Activated effector memory CD4-positive, alpha-beta T cell treated with anti-CD3 and anti-CD28 coated beads, Interleukin-2, amount 50 U/mL, for 16 hours (primary cell): ENCODE measurements around the gene PSMA2.
A peak's percentile ranks its signal among the peaks of the same experiment; 100 is the strongest.
"Not testable (repeated sequence)": the region's sequence is repeated elsewhere in the genome, so short reads cannot be mapped to it uniquely, and the experiment has no call there.

Experiments used
- DNase-seq: peaks from one replicate; pipeline ENCODE4 v3.0.0-alpha.2; 2020

The PSMA2 gene

GRCh38 chr7:42900842-42901241 lies 31.1 kb downstream of the PSMA2 start:
- no peak for DNase-seq

- DNase-seq = no peak
Observed at GRCh38 chr7:42893346-42894240, 38.4 kb downstream of the PSMA2 start.

DNA sequence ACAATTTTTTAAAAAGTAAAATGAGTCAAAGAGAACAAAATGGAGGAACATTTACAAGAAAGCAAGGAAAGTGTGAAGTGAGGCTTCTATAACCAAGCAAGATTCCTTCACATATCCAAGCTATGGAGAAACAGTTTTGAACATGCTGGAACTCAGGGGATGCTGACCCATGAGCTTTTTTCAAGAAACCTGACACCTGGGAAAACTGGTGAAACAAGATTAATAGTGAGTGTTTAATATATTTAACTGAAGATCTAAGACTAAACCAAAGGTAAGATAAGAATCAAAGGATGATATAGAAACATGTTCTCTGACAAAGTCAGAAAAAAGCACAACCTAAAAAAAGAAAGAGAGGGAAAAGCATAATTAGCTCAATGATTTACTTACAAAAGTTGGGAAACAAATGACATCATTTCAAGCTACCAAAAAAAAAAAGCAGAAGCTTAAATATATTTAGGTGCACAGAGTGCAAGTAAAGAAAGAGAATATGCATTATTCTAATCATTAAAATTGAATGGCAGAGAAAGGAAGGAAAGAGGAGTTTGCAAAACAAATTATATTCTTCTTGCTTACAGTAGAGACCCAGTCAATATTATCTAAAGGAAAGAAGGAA lies 45.0 kb downstream of the PSMA2 start:
- no peak for DNase-seq

DNA sequence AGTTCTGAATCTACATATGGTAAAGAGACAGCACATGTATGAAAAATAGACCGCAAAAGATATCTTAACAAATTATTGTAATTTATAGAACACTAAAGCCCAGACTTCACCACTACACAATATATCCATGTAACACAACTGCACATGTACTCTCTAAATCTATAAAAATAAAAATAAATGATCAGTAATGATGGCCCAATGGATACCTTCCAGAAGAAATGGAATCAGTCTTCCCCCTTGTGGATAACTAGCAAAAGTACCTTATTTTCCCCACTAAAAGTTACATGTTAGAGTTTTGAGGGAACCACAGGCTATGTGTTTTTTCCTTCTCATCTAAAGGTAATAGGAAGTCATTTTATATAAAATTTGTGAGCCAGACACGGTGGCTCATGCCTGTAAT lies 45.8 kb downstream of the PSMA2 start:
- no peak for DNase-seq

GRCh38 chr7:42885183-42885582 lies 46.8 kb downstream of the PSMA2 start:
- not testable (repeated sequence) for DNase-seq

DNA sequence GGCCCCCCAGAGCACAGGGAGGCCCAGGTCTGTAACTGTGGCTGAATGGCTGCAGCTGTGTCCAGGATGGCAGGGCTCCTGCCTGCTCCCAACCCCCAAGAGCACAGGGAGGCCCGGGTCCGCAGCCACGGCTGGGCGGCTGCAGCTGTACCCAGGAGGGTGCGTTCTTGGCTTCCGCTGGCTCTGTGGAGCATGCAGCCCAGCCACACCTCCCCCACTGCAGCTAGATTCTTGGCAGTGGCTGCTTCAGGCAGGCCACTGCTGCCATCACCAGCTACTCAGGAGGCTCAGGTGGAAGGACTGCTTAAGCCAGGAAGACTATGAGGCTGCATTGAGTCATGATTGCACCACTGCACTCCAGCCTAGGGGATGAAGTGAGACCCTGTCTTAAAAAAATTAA lies 48.0 kb downstream of the PSMA2 start:
- no peak for DNase-seq

- DNase-seq = no peak
Observed at GRCh38 chr7:42880392-42880791, 51.6 kb downstream of the PSMA2 start.

GRCh38 chr7:42878303-42878702 lies 53.7 kb downstream of the PSMA2 start:
- no peak for DNase-seq

DNA sequence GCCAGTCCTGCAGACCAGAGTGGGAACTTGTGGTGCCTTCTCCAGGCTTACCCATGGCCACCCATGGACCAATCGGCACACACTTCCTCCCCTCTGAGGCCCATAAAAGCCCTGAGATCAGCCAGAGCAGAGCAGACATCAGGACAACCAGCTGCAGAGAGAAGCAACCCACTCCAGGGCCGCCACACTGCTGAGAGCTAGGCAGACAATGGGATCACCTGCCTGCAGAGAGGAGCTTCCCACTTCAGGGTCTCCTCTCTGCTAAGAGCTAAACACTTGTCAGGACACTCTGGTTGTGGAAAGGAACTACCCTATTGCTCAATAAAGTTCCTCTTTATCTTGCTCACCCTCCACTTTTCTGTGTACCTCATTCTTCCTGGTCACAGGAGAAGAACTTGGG lies 54.1 kb downstream of the PSMA2 start:
- DNase-seq = no peak

GRCh38 chr7:42876182-42877068 lies 55.5 kb downstream of the PSMA2 start:
- DNase-seq = peak; percentile 79

DNA sequence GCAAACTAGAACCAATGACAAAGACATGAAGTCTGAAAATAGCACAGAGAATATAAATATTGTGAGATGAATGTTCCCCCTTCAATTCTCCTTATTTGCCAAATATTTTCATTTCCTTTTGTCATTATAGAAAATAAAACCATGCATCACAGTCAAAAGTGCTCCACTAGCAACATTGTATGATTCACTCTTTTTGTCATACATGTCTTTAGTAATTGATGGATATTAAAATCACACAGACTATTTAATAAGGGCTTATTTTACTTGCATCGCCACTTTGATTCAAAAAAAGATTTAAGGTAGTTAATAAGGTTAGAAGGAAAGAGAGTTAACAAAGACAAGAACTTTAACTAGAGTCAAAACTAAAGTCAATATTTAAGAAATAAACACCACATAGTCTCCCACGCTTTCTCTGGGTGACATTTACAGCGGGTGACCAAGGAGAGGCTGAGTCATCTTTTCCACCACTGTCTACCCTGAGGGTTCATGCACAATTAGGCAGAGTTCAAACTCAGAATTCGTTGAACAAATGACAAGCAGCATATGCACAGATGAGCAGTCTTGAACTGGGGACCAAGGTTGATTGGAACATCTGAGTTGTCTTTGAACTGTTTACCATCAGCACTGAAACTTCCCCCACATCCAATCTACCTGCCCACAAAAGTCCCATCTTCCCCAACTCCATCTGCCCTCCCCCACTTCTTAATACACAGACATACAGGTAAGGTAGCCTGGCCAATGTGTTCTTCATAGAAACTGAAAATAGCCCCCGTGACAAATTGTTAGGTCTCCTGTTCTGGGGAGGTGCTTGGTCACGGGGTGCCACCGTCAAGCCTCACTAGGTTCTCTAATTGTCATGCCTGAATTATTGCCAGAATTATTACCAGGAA lies 62.6 kb downstream of the PSMA2 start:
- DNase-seq = peak; percentile 72

- no peak for DNase-seq
Observed at GRCh38 chr7:42868480-42868879, 63.5 kb downstream of the PSMA2 start.
